ENCODE results near the gene HAPLN3. TPM values are rescaled to one million over a fixed set of nuclear protein-coding genes. Genes with fewer than 3 reads are reported as not detected.
"Not testable (repeated sequence)": the region's sequence is repeated elsewhere in the genome, so short reads cannot be mapped to it uniquely, and the experiment has no call there.

The HAPLN3 gene
- total RNA-seq, 1 experiment from 2014 or later = 8.8 TPM

DNA sequence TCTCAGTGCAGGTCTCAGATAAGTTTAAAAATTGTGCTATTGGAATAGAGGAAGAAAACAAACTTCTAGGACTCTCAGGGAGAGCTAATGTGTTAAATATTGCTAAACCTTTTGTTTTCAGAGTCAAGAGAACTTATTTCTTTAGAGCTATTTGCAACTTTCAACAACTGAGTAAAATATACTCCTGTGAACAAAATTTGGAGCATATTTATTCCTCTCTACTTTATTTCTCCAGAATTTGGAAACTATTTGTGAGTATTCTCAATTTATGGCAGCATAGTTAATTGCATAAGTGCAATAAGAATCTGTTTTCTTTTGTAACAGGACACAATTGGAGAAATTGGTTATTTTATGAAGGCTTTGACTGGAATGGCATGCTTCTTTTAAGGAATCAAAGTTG is 32.8 kb upstream of the HAPLN3 start:
- H3K4me1 Mint-ChIP-seq (ENCODE audit: low read depth, unreplicated experiment); H3K4me3 Mint-ChIP-seq (ENCODE audit: low read depth, unreplicated experiment); CTCF ChIA-PET; H3K9me3 Mint-ChIP-seq (ENCODE audit: low read depth, unreplicated experiment); DNase-seq; intact Hi-C loops (cut with micrococcal nuclease; ENCODE audit: unreplicated experiment); H3K36me3 Mint-ChIP-seq (ENCODE audit: insufficient read depth, unreplicated experiment); H3K27ac Mint-ChIP-seq (ENCODE audit: unreplicated experiment); BruUV-seq (replicated peaks): not testable (repeated sequence)
- H3K27me3 Mint-ChIP-seq (ENCODE audit: unreplicated experiment) = peaks cover 12% of the 10 kb centered on the region

DNA sequence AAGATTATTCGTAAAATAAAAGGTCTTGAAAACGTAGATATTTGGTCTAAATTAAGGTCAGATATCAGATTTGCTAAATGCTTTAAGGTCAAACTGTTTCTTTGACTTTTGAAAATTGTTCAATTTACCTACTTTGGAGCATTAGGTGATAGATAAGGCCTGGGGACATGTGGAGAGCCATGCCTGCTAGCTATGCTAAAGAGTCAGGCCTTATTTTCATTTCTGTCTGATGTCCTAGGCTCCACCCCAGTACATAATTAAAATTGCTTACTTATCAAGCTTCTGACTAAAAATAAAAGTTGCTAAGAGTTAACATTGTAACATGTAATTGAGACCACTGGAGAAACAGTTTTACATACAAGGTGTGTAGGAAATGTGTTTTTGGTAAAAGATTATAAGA is 30.3 kb upstream of the HAPLN3 start:
- H3K9me3 Mint-ChIP-seq (ENCODE audit: low read depth, unreplicated experiment); H3K27me3 Mint-ChIP-seq (ENCODE audit: unreplicated experiment); H3K27ac Mint-ChIP-seq (ENCODE audit: unreplicated experiment); DNase-seq; H3K36me3 Mint-ChIP-seq (ENCODE audit: insufficient read depth, unreplicated experiment); BruUV-seq (replicated peaks); H3K4me3 Mint-ChIP-seq (ENCODE audit: low read depth, unreplicated experiment); intact Hi-C loops (cut with micrococcal nuclease; ENCODE audit: unreplicated experiment): not testable (repeated sequence)
- H3K4me1 Mint-ChIP-seq (ENCODE audit: low read depth, unreplicated experiment) = peaks cover 11% of the 10 kb centered on the region
- CTCF ChIA-PET = interaction anchor here (0.6 kb wide), 1 partner anchor 335 kb away, joined by 4 read pairs; no protein-coding TSS in a partner anchor

GRCh38 chr15:88920892-88921435 is 25.6 kb upstream of the HAPLN3 start:
- H3K9me3 Mint-ChIP-seq (ENCODE audit: low read depth, unreplicated experiment); intact Hi-C loops (cut with micrococcal nuclease; ENCODE audit: unreplicated experiment); DNase-seq; BruUV-seq (replicated peaks); H3K27ac Mint-ChIP-seq (ENCODE audit: unreplicated experiment); H3K4me3 Mint-ChIP-seq (ENCODE audit: low read depth, unreplicated experiment): not testable (repeated sequence)
- CTCF ChIA-PET = interaction anchor here (0.5 to 2.8 kb wide), 4 partner anchors 16 to 320 kb away, joined by 3 to 11 read pairs (median 6); no protein-coding TSS in a partner anchor
- Mint-ChIP-seq H3K27me3 (ENCODE audit: unreplicated experiment) (peaks cover 14% of the 10 kb centered on the region), H3K36me3 (ENCODE audit: insufficient read depth, unreplicated experiment) (peaks cover 11% of the 10 kb centered on the region), H3K4me1 (ENCODE audit: low read depth, unreplicated experiment) (peaks cover 20% of the 10 kb centered on the region)

DNA sequence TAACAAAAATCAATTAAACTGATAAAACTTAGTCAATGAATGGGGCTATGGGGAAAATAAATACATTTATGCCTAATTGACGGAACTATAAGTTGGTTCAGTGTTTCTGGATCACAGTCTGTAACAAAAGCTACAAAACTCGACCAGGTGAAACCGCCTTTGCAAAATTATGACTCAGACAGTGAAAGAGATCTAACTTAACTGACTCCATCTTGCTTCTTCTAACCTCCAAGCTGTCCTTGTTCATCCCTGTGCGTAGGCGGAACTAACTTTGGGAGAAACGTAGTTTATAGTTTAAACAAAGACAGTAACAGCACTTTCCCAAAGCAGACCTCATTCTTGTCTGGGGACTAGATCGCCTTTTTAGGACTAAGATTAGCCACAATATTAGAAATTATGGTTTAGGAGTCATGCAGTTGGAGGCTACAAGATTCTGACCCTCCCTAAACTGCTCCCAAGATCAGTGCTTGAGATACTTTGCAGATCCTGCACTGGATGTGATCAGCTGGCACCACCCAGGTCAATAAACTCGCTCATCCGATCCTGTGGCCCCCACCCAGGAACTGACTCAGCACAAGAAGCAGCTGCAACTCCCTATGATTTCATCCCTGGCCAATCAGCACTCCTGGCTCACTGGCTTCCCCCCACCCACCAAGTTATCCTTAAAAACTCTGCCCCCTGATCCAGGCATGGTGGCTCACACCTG is 25.0 kb upstream of the HAPLN3 start:
- peaks cover 20% of the 10 kb centered on the region for H3K4me1 Mint-ChIP-seq (ENCODE audit: low read depth, unreplicated experiment)
- no peaks in the 10 kb centered on the region for H3K9me3 Mint-ChIP-seq (ENCODE audit: low read depth, unreplicated experiment)
- no peak overlapping the region for H3K4me3 Mint-ChIP-seq (ENCODE audit: low read depth, unreplicated experiment)
- H3K27me3 Mint-ChIP-seq (ENCODE audit: unreplicated experiment) = peaks cover 14% of the 10 kb centered on the region
- intact Hi-C loops (cut with micrococcal nuclease; ENCODE audit: unreplicated experiment) = no loop called here
- CTCF ChIA-PET = interaction anchor here (0.5 to 2.8 kb wide), 4 partner anchors 15 to 882 kb away, joined by 3 to 11 read pairs (median 5); no protein-coding TSS in a partner anchor
- peaks cover 11% of the 10 kb centered on the region for H3K36me3 Mint-ChIP-seq (ENCODE audit: insufficient read depth, unreplicated experiment)
- no peak for TF ChIP-seq CTCF (IDR thresholded peaks at IDR 0.05; ENCODE audit: unreplicated experiment)
- no peak for DNase-seq
- H3K27ac Mint-ChIP-seq (ENCODE audit: unreplicated experiment) = no peak overlapping the region
- no TSS peak for BruUV-seq (replicated peaks)

GRCh38 chr15:88918738-88919137 is 23.4 kb upstream of the HAPLN3 start:
- no peak for TF ChIP-seq CTCF (IDR thresholded peaks at IDR 0.05; ENCODE audit: unreplicated experiment)
- BruUV-seq (replicated peaks) = no TSS peak
- peaks cover 20% of the 10 kb centered on the region for H3K4me1 Mint-ChIP-seq (ENCODE audit: low read depth, unreplicated experiment)
- peak; percentile 82 for DNase-seq
- H3K4me3 Mint-ChIP-seq (ENCODE audit: low read depth, unreplicated experiment) = peak overlapping the region; percentile 3
- peaks cover 11% of the 10 kb centered on the region for H3K36me3 Mint-ChIP-seq (ENCODE audit: insufficient read depth, unreplicated experiment)
- intact Hi-C loops (cut with micrococcal nuclease; ENCODE audit: unreplicated experiment) = no loop called here
- peak overlapping the region; percentile 85 for H3K27ac Mint-ChIP-seq (ENCODE audit: unreplicated experiment)
- H3K27me3 Mint-ChIP-seq (ENCODE audit: unreplicated experiment) = peaks cover 14% of the 10 kb centered on the region
- no peaks in the 10 kb centered on the region for H3K9me3 Mint-ChIP-seq (ENCODE audit: low read depth, unreplicated experiment)
- CTCF ChIA-PET = interaction anchor here (2.8 kb wide), 1 partner anchor 14 kb away, joined by 11 read pairs; no protein-coding TSS in a partner anchor
